RKO (cell line): Measurements from ENCODE around the gene CTSL.
"Not testable (repeated sequence)": the region's sequence is repeated elsewhere in the genome, so short reads cannot be mapped to it uniquely, and the experiment has no call there.

Source experiments
- DNase-seq: peaks from one replicate; pipeline ENCODE4 v3.0.0-alpha.2; 2016; ENCODE audit warnings: low spot score

The CTSL gene

DNA sequence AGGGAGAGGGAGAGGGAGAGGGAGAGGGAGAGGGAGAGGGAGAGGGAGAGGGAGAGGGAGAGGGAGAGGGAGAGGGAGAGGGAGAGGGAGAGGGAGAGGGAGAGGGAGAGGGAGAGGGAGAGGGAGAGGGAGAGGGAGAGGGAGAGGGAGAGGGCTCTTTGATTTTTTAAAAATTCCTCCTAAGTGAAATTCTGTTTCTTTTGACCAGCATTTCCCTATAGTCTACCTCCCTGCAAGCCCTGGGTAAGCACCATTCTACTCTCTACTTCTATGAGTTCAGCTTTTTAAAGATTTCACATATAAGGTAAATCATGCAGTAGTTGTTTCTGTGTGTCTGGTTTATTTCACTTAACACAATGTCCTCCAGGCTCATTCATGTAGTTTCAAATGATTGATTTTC is 34.1 kb downstream of the CTSL start:
- DNase-seq: not testable (repeated sequence)

DNA sequence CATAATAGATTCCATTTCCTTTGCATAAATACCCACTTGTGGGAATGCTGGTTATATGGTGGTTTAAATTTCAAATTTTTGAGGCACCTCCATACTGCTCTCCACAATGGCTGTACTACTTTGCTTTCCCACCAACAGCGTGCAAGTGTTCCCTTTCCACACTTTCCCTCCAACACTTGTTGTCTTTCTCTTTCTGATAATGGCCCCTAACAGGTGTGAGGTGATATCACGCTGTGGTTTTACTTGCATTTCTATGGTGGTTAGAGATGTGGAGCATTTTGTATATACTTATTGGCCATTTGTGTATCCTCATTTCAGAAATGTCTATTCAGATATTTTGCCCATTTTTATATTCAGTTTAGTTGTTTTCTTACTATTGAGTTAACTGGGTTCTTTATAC is 34.6 kb downstream of the CTSL start:
- no peak for DNase-seq

DNA sequence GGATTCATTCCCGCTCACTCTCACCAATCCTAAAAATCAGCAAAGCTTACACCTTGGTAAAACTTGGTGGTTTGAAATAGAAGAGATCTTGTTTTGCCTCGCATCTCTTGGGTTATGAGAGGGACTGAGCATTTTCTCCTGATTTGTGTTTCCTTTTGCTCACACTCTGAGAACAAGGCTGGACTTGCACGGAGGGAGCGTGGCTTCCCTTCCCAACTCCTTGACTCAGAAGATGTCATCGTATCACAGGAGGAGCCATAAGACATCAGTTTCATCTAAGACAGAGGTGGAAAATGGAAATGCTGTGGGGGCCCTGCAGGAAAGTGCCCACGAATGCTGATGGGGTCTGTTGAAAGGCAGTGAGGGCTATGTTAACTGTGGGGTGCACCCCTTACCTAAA is 37.4 kb downstream of the CTSL start:
- no peak for DNase-seq

DNA sequence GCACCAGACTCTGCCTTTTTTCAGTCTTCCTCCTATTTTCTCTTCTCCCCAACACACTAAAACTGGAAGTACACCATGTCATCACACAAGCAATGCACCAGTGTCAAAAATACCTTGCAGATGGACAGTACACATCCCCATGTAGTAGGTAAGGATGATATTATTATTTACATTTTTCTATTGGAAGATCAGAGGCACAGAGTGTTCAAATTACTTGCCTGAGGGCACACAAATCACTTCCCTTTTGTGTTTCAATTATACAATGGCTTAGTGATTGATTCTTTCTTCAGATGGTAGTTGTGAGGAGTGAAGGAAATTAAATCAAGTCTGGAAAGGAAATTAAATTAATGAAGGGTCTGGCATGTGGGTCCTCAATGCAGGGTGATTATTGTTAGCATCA is 39.6 kb downstream of the CTSL start:
- no peak for DNase-seq

DNA sequence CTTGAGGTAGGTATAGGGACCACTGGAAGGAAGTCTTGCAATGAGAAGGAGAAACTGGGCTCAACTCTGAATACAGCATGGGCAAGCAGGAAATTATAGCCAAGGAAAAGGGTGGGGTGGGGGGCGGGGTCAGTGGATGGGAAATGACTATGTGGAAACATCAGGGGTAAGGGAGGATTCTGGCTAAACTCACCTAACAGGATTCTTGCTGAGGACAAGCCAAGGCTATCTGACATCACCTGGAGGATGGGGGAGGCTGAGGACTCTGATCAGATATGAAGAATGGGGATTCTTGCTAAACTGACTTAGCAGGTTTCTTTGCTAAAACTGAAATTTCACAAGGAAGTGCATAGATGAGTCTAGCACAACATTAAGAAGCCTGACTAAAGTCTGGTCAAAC is 40.8 kb downstream of the CTSL start:
- no peak for DNase-seq

DNA sequence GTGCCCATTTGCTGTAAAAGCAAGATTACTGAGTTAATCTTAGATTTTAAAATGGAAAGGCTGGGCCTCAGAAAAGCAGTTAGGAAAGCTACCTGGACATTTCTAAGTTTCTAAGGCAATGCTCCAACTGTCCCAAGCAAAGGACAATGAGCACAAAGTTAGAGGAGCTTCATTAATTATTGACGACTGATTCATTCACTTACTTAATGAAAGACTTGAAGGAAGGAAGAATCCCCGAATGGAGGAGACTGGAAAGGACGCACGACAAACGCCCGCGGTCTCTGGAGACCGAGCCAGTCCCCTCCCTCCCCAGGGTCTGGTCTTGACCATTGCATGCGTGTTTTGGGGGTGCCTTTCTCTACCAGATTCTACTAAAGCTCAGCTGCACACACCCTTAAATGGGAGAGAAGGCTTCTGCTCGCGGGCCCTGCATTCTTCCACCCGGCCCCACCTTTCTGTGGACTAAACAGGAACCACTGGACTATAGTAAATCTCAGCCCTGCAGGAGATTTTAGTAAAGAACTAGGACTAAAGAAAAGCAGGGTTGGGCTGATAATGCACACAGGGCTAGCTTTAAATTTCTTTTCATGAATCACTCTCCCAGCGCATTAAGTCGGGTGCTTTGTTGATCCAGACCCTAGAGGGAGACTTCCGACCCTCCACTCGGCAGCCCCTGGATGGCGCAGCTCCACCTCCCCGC is 44.8 kb downstream of the CTSL start:
- no peak for DNase-seq

DNA sequence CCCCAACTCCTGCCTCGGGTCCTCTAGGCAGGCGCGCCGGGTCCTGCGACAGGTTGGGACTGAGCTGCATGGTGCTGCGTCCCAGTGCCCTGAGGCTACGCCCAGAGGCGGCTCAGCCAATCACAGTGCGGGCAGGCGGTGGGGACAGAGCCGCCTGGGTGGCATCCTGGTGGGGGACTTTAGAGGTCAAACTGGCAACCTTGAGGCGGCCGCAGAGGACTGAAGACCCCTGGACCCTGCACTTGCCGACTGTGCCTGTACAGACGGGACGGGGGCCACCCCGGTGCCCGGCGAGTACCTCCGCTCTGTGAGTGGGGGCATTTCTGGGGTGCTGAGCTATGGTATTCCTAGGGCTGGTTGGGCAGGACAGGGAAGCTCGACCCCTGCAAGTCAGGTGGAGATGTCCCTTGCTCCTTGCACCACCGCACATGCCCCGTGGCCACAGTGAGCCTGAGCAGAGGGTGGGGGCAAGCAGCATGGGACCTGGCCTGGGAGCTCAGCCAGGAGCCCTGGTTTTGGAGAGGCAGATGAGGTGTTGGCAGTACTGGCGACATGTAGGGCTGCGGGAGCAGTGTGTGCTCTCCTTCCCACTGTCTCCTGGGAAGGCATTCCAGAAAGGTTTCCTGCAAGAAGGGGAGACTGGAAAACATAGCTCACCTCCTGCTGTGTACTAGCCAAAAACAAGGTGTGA is 45.5 kb downstream of the CTSL start:
- no peak for DNase-seq

DNA sequence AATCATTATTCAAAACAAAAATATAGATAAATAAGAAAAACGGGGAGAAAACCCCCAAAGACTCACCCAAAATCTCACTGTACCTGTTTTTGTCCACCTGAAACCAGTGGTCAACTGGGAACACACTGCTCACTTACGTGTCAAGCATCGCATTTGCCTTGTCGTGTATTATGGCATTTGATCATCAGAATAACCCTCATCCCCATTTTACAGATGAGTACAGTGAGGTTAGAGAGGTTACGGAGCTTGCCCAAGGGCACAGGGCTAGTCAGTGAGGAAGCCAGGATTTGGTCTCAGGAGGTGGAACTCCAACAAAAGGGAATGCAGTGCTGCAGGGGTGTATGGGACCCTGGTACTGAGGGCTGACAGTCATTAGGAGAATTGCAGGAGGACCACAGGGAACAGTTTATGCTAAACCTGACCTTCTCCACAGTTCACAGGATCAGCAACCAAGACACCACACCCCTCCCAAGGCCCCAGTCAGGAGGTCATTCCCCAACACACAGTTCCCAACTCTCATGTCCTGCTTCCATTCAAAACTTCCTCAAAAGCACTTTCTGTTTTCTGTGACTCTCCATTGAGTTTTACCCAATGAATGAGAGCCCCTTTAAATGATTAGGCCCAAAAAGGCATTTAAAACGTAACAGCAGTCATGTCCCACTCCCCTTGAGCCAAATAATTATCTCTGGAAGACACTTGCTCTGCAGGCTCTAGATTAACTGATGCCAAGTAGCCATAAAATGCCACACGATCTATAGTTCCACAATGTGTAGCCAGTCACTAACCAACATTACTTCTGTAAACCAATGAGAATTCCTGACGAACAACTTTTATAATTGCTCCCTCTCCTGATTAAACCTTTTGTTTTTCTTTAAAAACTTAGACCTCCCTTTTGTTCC is 50.8 kb downstream of the CTSL start:
- no peak for DNase-seq

DNA sequence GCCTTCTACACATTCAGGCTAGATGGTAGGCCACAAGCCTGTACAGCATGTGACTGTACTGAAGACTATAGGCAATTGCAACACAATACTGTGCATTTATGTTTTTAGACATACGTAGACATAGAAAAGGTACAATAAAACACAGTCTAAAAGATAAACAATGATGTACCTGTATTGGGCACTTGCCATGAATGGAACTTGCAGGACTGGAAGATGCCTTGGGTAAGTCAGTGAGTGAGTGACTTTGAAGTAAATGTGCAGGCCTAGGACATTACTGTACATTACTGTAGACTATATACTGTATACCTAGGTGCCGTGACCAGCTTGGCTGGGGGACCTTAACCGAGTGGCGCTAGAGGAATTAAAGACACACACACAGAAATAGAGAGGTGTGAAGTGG is 53.1 kb downstream of the CTSL start:
- DNase-seq: no peak
